ENCODE results near the gene CCDC102A. TPM values are rescaled to one million over a fixed set of nuclear protein-coding genes. Genes with fewer than 3 reads are reported as not detected.
"Not testable (repeated sequence)": the region's sequence is repeated elsewhere in the genome, so short reads cannot be mapped to it uniquely, and the experiment has no call there.

CCDC102A gene
- total RNA-seq, 4 donors from 2014 or later: 2.2 to 17.7 (median 3.7) TPM

GRCh38 chr16:57549730-57550129, 13.4 kb upstream of the CCDC102A start:
- Histone ChIP-seq H3K4me1 (no peaks in the 10 kb centered on the region), H3K9me3 (no peaks in the 10 kb centered on the region), H3K27me3 (no peaks in the 10 kb centered on the region), H3K27ac (no peak overlapping the region), H3K36me3 (no peaks in the 10 kb centered on the region), H3K4me3 (no peak overlapping the region)
- DNase-seq: no peak
- no peak for TF ChIP-seq POLR2A (IDR thresholded peaks at IDR 0.05)
- no peak for TF ChIP-seq POLR2AphosphoS5 (IDR thresholded peaks at IDR 0.05)
- no peak for TF ChIP-seq CTCF (IDR thresholded peaks at IDR 0.05)
- no peak for TF ChIP-seq EP300 (IDR thresholded peaks at IDR 0.05; ENCODE audit: low read depth)
- in situ Hi-C loops (cut with MboI; ENCODE audit: low pct_ligation_motif_present in 1 of 4, low pct_unique_long_range_greater_than_20kb in 1 of 4, low sequenced_read_pairs in 3 of 4): no loop called here
- intact Hi-C loops (cut with DNase I; ENCODE audit: low total_unique reads): no loop called here

GRCh38 chr16:57548408-57548807, 12.0 kb upstream of the CCDC102A start:
- intact Hi-C loops (cut with DNase I; ENCODE audit: low total_unique reads): no loop called here

GRCh38 chr16:57547524-57547923, 11.2 kb upstream of the CCDC102A start:
- H3K4me1 ChIP-seq; in situ Hi-C loops (cut with MboI; ENCODE audit: low pct_ligation_motif_present in 1 of 4, low pct_unique_long_range_greater_than_20kb in 1 of 4, low sequenced_read_pairs in 3 of 4); H3K27ac ChIP-seq; H3K36me3 ChIP-seq; DNase-seq; H3K27me3 ChIP-seq; H3K4me3 ChIP-seq; intact Hi-C loops (cut with DNase I; ENCODE audit: low total_unique reads); H3K9me3 ChIP-seq: not testable (repeated sequence)
- WGBS, 2 donors (ENCODE audit: low coverage in 1 of 2): 93 to 98% methylated on average over 8 to 12 of the region's 12 CpGs

More at GRCh38 chr16:57548408-57548807, 12.0 kb upstream of the CCDC102A start:
- Histone ChIP-seq H3K9me3 (no peaks in the 10 kb centered on the region), H3K27ac (no peak overlapping the region), H3K36me3 (no peaks in the 10 kb centered on the region), H3K4me3 (no peak overlapping the region), H3K4me1 (no peaks in the 10 kb centered on the region), H3K27me3 (no peaks in the 10 kb centered on the region)
- DNase-seq: no peak
- TF ChIP-seq CTCF (IDR thresholded peaks at IDR 0.05): no peak
- TF ChIP-seq EP300 (IDR thresholded peaks at IDR 0.05; ENCODE audit: low read depth): no peak
- TF ChIP-seq POLR2A (IDR thresholded peaks at IDR 0.05): no peak
- TF ChIP-seq POLR2AphosphoS5 (IDR thresholded peaks at IDR 0.05): no peak
- WGBS, 2 donors (ENCODE audit: low coverage in 1 of 2): 55 to 73% methylated on average over 4 of the region's 4 CpGs
- in situ Hi-C loops (cut with MboI; ENCODE audit: low pct_ligation_motif_present in 1 of 4, low pct_unique_long_range_greater_than_20kb in 1 of 4, low sequenced_read_pairs in 3 of 4): no loop called here

- TF ChIP-seq CTCF (IDR thresholded peaks at IDR 0.05) (no peak), POLR2AphosphoS5 (IDR thresholded peaks at IDR 0.05) (peak in 1 of 3 donors; percentile 52), POLR2A (IDR thresholded peaks at IDR 0.05) (no peak)
- peak overlapping the region in 1 of 4 donors; percentile 17 for H3K27ac ChIP-seq
- no peaks in the 10 kb centered on the region for H3K4me1 ChIP-seq
- 84% methylated on average over 4 of the region's 4 CpGs; no CpG with 5 or more reads in 1 of the 2 donors for WGBS, 2 donors (ENCODE audit: low coverage in 1 of 2)
- intact Hi-C loops (cut with DNase I; ENCODE audit: low total_unique reads) (no loop called here), in situ Hi-C loops (cut with MboI; ENCODE audit: low pct_ligation_motif_present in 1 of 4, low pct_unique_long_range_greater_than_20kb in 1 of 4, low sequenced_read_pairs in 3 of 4) (no loop called here)
- no peaks in the 10 kb centered on the region for H3K9me3 ChIP-seq
- H3K4me3 ChIP-seq: no peak overlapping the region
- no peaks in the 10 kb centered on the region for H3K27me3 ChIP-seq
- DNase-seq: peak; percentile 57
- H3K36me3 ChIP-seq: no peaks in the 10 kb centered on the region
Measured at GRCh38 chr16:57544124-57544653, 7.8 kb upstream of the CCDC102A start.
